GM21737 (cell line): ENCODE results near the gene ATAD3B.

Experiments used
- ATAC-seq: cut with Tn5 transposase; IDR thresholded peaks from one replicate; pipeline ENCODE4 v1.9.1; 2021; ENCODE audit warnings: mild to moderate bottlenecking, moderate library complexity; ENCODE audit not compliant: unreplicated experiment

ATAD3B gene

GRCh38 chr1:1542766-1543705 lies 71.5 kb downstream of the ATAD3B start:
- no peak for ATAC-seq

GRCh38 chr1:1543706-1544099 lies 72.1 kb downstream of the ATAD3B start:
- no peak for ATAC-seq

GRCh38 chr1:1544544-1544943 lies 73.0 kb downstream of the ATAD3B start:
- no peak for ATAC-seq
